GM19025 (cell line): ENCODE data around the gene LMAN2L.
"Not testable (repeated sequence)": the region's sequence is repeated elsewhere in the genome, so short reads cannot be mapped to it uniquely, and the experiment has no call there.

Experiments
- ATAC-seq: cut with Tn5 transposase; IDR thresholded peaks from one replicate; pipeline ENCODE4 v1.9.1; 2021; ENCODE audit warnings: mild to moderate bottlenecking, low read depth, moderate library complexity; ENCODE audit not compliant: unreplicated experiment

The LMAN2L gene

GRCh38 chr2:96689431-96689991 is 50.4 kb downstream of the LMAN2L start:
- ATAC-seq: no peak

- ATAC-seq: no peak
Measured at GRCh38 chr2:96688649-96689430, 51.0 kb downstream of the LMAN2L start.

GRCh38 chr2:96687711-96688640 is 51.9 kb downstream of the LMAN2L start:
- ATAC-seq: no peak

- ATAC-seq: no peak
Measured at GRCh38 chr2:96687266-96687665, 52.6 kb downstream of the LMAN2L start.

GRCh38 chr2:96685577-96686459 is 54.0 kb downstream of the LMAN2L start:
- no peak for ATAC-seq

GRCh38 chr2:96684883-96685576 is 54.8 kb downstream of the LMAN2L start:
- no peak for ATAC-seq

GRCh38 chr2:96683972-96684820 is 55.7 kb downstream of the LMAN2L start:
- ATAC-seq: no peak

- ATAC-seq: no peak
Measured at GRCh38 chr2:96683307-96683706, 56.6 kb downstream of the LMAN2L start.

GRCh38 chr2:96681540-96681939 is 58.3 kb downstream of the LMAN2L start:
- no peak for ATAC-seq

- no peak for ATAC-seq
Measured at GRCh38 chr2:96680561-96681141, 59.2 kb downstream of the LMAN2L start.

GRCh38 chr2:96679848-96680247 is 60.0 kb downstream of the LMAN2L start:
- no peak for ATAC-seq

GRCh38 chr2:96669539-96670215 is 70.2 kb downstream of the LMAN2L start:
- ATAC-seq: no peak

GRCh38 chr2:96668771-96669170 is 71.1 kb downstream of the LMAN2L start:
- ATAC-seq: no peak

- ATAC-seq: not testable (repeated sequence)
Measured at GRCh38 chr2:96665717-96666116, 74.1 kb downstream of the LMAN2L start.

- no peak for ATAC-seq
Measured at GRCh38 chr2:96665083-96665569, 74.7 kb downstream of the LMAN2L start.

- ATAC-seq: no peak
Measured at GRCh38 chr2:96664366-96664925, 75.4 kb downstream of the LMAN2L start.

GRCh38 chr2:96663829-96664228 is 76.0 kb downstream of the LMAN2L start:
- ATAC-seq: no peak
